AG04449 (cell line): Measurements from ENCODE around the gene SEC11A.

Source experiments
- CTCF ChIA-PET: fragments of 350-600 bp; formaldehyde crosslinking; extraction: SDS; loops from one replicate; lab custom pipeline; 2021; ENCODE audit warnings: antibody characterized with exemption; lab: Yijun Ruan, JAX
- POLR2A ChIA-PET: fragments of 400-600, 350-600 bp; formaldehyde crosslinking; extraction: SDS; loops from one replicate; lab custom pipeline; 2020; ENCODE audit warnings: antibody characterized with exemption, inconsistent platforms; lab: Yijun Ruan, JAX
- DNase-seq: peaks from one replicate; pipeline ENCODE4 v3.0.0-alpha.2; 2010; ENCODE audit warnings: low read depth, low spot score
- H3K4me3 ChIP-seq: 2 replicates; pipeline ENCODE4 v1.5.1; 2011; ENCODE audit warnings: low read depth, mild to moderate bottlenecking, control low read depth, low read length
- CTCF ChIP-seq: IDR thresholded peaks from one replicate; pipeline ENCODE4 v1.5.1; 2011; ENCODE audit warnings: mild to moderate bottlenecking, moderate library complexity, low read length, control low read depth, inconsistent platforms; ENCODE audit not compliant: insufficient read depth; ENCODE audit errors: missing control alignments

The SEC11A gene

GRCh38 chr15:84669726-84670125 lies 46.2 kb downstream of the SEC11A start:
- no peak overlapping the region for H3K4me3 ChIP-seq
- POLR2A ChIA-PET, result interaction anchor here (0.6 to 0.8 kb wide), 2 partner anchors 16 to 22 kb away, joined by 3 read pairs; partner anchors contain the start of gene WDR73
- TF ChIP-seq CTCF, result no peak
- CTCF ChIA-PET, result interaction anchor here (2.4 kb wide), 1 partner anchor 10 kb away, joined by 17 read pairs; the partner anchor contains the start of gene NMB
- DNase-seq, result no peak

GRCh38 chr15:84668221-84668982 lies 47.5 kb downstream of the SEC11A start:
- DNase-seq, result no peak
- POLR2A ChIA-PET, result no interaction called here
- CTCF ChIA-PET, result interaction anchor here (1.2 to 2.4 kb wide), 3 partner anchors 9 to 13 kb away, joined by 4 to 17 read pairs (median 5); partner anchors contain the start of gene NMB
- H3K4me3 ChIP-seq, result no peak overlapping the region
- no peak for TF ChIP-seq CTCF

GRCh38 chr15:84666373-84666772 lies 49.6 kb downstream of the SEC11A start:
- DNase-seq, result no peak
- CTCF ChIA-PET, result interaction anchor here (0.6 to 1.0 kb wide), 3 partner anchors 8 to 12 kb away, joined by 3 to 5 read pairs (median 4); partner anchors contain the start of genes NMB and WDR73
- TF ChIP-seq CTCF, result no peak
- POLR2A ChIA-PET, result no interaction called here
- H3K4me3 ChIP-seq, result no peak overlapping the region

- POLR2A ChIA-PET, result no interaction called here
- TF ChIP-seq CTCF, result no peak
- CTCF ChIA-PET, result interaction anchor here (0.6 to 3.6 kb wide), 3 partner anchors 62 to 268 kb away, joined by 3 to 26 read pairs (median 6); no protein-coding TSS in a partner anchor
- DNase-seq, result no peak
- H3K4me3 ChIP-seq, result no peak overlapping the region
Observed at GRCh38 chr15:84661001-84661400, 54.9 kb downstream of the SEC11A start.

GRCh38 chr15:84659904-84660781 lies 55.8 kb downstream of the SEC11A start:
- H3K4me3 ChIP-seq, result no peak overlapping the region
- no peak for TF ChIP-seq CTCF
- ChIA-PET POLR2A (interaction anchor here (0.9 kb wide), 1 partner anchor 56 kb away, joined by 3 read pairs; the partner anchor contains the start of gene SEC11A), CTCF (interaction anchor here (1.0 to 3.6 kb wide), 6 partner anchors 8 to 269 kb away, joined by 3 to 26 read pairs (median 8); partner anchors contain the start of gene SEC11A)
- no peak for DNase-seq
